ENCODE results near the gene NFIC. TPM values are rescaled to one million over a fixed set of nuclear protein-coding genes. Genes with fewer than 3 reads are reported as not detected.

Gene NFIC
- total RNA-seq, 6 experiments from 2014 or later: 94.6 to 168 (median 120) TPM

DNA sequence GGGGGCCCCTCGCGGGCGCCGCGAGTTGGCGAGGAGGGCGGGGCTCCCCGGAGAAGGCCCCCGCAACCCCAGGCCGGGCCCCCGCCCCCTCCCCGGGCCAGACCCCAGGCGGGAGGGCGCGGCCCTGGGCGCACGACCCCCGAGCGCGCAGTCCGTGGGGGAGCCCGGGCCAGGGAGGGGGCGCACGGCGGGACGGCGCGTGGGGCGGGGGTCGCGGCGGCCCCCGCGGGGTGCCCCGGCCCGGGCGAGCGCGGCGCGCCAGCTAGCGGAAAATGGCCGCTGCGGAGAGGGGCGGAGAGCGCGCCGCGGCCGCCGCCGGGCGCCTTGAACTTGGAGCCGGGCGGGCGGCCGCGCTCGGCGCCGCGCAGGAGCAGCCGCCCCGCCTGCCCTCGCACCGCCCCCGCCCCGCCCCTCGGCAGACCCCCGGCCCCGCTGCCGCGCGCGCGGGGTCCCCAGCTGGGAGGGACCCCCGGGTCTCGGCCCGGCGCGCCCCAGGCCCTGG lies 6.4 kb upstream of the NFIC start:
- no peaks in the 10 kb centered on the region for H3K27me3 ChIP-seq
- H3K9me3 ChIP-seq: no peaks in the 10 kb centered on the region
- intact Hi-C loops (cut with DNase I): loop anchor here in 1 of 2 donors (10.0 kb wide), 1 partner anchor 65 kb away; no protein-coding TSS in a partner anchor
- DNase-seq (no peak), ATAC-seq (peak in 1 of 4 donors; percentile 3)
- peak overlapping the region; percentile 97 to 99 (median 98) for H3K27ac ChIP-seq
- WGBS (ENCODE audit: insufficient coverage, low coverage, low lambda C conversion rate, missing lambda C conversion rate): no CpG with 5 or more reads among the region's 81 CpGs
- peak overlapping the region; percentile 92 to 95 (median 93) for H3K4me3 ChIP-seq
- no peaks in the 10 kb centered on the region for H3K36me3 ChIP-seq
- TF ChIP-seq, protein P1, sequence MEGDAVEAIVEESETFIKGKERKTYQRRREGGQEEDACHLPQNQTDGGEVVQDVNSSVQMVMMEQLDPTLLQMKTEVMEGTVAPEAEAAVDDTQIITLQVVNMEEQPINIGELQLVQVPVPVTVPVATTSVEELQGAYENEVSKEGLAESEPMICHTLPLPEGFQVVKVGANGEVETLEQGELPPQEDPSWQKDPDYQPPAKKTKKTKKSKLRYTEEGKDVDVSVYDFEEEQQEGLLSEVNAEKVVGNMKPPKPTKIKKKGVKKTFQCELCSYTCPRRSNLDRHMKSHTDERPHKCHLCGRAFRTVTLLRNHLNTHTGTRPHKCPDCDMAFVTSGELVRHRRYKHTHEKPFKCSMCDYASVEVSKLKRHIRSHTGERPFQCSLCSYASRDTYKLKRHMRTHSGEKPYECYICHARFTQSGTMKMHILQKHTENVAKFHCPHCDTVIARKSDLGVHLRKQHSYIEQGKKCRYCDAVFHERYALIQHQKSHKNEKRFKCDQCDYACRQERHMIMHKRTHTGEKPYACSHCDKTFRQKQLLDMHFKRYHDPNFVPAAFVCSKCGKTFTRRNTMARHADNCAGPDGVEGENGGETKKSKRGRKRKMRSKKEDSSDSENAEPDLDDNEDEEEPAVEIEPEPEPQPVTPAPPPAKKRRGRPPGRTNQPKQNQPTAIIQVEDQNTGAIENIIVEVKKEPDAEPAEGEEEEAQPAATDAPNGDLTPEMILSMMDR (IDR thresholded peaks at IDR 0.05): no peak
- no peak for TF ChIP-seq POLR2A (IDR thresholded peaks at IDR 0.05)
- H3K4me1 ChIP-seq: peaks cover 0 to 19% (median 3%) of the 10 kb centered on the region in 4 donors

- H3K27ac ChIP-seq: peak overlapping the region; percentile 83 to 99 (median 92)
- no peaks in the 10 kb centered on the region for H3K36me3 ChIP-seq
- TF ChIP-seq, protein P1 (IDR thresholded peaks at IDR 0.05): peak; percentile 3 to 38 (median 13)
- TF ChIP-seq POLR2A (IDR thresholded peaks at IDR 0.05): peak; percentile 75
- ATAC-seq (peak; percentile 62 to 74 (median 65)), DNase-seq (peak; percentile 85 to 91 (median 89))
- H3K4me1 ChIP-seq: peaks cover 0 to 27% (median 3%) of the 10 kb centered on the region in 4 donors
- H3K9me3 ChIP-seq: no peaks in the 10 kb centered on the region
- no peaks in the 10 kb centered on the region for H3K27me3 ChIP-seq
- H3K4me3 ChIP-seq: peak overlapping the region; percentile 66 to 95 (median 77)
- 0% methylated on average over 6 of the region's 90 CpGs for WGBS (ENCODE audit: insufficient coverage, low coverage, low lambda C conversion rate, missing lambda C conversion rate)
- intact Hi-C loops (cut with DNase I): loop anchor here in 1 of 2 donors (10.0 kb wide), 1 partner anchor 64 kb away; no protein-coding TSS in a partner anchor
These were observed 5.7 kb upstream of the NFIC start for GRCh38 chr19:3360421-3361383.

GRCh38 chr19:3361384-3362216 lies 4.8 kb upstream of the NFIC start:
- TF ChIP-seq, protein P1 (IDR thresholded peaks at IDR 0.05): no peak
- TF ChIP-seq POLR2A (IDR thresholded peaks at IDR 0.05): no peak
- ATAC-seq (no peak), DNase-seq (no peak)

More at GRCh38 chr19:3361384-3362216, 4.8 kb upstream of the NFIC start:
- intact Hi-C loops (cut with DNase I): loop anchor here in 1 of 2 donors (10.0 kb wide), 1 partner anchor 63 kb away; no protein-coding TSS in a partner anchor
- H3K9me3 ChIP-seq: no peaks in the 10 kb centered on the region
- no peaks in the 10 kb centered on the region for H3K36me3 ChIP-seq
- 14% methylated on average over 15 of the region's 27 CpGs for whole genome bisulfite sequencing (ENCODE audit: insufficient coverage, low coverage, low lambda C conversion rate, missing lambda C conversion rate)
- H3K27me3 ChIP-seq: no peaks in the 10 kb centered on the region
- peak overlapping the region; percentile 66 to 95 (median 77) for H3K4me3 ChIP-seq
- peaks cover 0 to 27% (median 3%) of the 10 kb centered on the region in 4 donors for H3K4me1 ChIP-seq
- peak overlapping the region; percentile 83 to 99 (median 92) for H3K27ac ChIP-seq

All from right lobe of liver (tissue), 6 donors.